Kidney glomerular epithelial cell (primary cell): Measurements from ENCODE around the gene OBP2B.
"Not testable (repeated sequence)": the region's sequence is repeated elsewhere in the genome, so short reads cannot be mapped to it uniquely, and the experiment has no call there.

ENCODE experiments used
- DNase-seq: peaks from one replicate; lab custom pipeline; 2025; lab: John Stamatoyannopoulos, UW

OBP2B gene

DNA sequence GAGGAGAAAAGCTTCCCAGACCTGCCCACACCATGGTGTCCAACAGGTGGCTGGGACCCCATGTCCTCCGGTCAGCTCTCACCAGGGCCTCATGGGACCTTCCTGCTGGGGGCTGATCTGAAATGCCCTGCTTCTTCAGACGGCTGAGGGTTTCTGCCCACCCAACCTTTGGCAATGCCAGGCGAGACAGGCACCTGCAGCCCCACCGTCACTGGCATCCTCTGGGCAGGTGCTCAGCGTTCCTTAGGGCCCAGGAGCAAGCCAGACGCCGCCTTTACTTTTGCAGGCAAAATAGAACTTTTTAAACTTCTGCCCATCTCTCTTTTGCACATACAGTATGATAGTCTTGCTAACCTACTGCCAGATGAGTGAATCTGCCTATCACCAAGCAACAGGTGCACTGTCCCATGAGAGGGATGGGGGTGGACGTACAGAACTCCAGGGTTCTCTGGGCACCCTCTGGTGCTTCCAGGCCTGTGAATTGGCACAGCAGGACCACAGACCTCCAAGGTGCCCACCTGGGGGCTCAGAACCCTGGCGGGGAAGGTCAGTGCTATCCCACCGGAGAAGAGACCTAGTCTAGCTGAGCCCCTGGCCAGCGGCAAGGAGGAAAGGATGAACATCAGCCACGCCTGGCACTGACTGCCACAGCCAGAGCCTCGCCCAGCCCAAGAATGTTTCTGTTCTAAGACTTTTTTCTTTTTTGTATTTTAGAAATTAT lies 7.5 kb downstream of the OBP2B start:
- DNase-seq: no peak

DNA sequence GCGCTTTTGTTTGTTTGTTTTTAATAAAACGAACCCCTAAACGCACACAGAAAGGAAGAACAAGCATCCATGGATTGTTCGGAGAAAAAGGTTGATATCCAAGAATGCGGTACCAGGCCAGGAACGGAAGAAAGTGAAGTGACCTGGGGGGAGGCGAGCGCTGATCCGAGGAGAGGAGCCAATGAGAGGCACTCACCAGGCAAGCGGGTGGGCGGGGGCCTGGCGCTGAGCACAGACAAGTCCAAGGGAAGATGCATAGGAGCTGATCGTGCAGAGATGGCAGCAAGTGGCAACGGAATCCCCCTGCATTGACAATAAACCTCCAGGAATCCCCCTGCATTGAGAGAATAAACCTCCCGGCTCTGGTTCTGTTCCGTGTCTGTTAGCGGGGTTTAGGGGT lies 8.4 kb downstream of the OBP2B start:
- no peak for DNase-seq

DNA sequence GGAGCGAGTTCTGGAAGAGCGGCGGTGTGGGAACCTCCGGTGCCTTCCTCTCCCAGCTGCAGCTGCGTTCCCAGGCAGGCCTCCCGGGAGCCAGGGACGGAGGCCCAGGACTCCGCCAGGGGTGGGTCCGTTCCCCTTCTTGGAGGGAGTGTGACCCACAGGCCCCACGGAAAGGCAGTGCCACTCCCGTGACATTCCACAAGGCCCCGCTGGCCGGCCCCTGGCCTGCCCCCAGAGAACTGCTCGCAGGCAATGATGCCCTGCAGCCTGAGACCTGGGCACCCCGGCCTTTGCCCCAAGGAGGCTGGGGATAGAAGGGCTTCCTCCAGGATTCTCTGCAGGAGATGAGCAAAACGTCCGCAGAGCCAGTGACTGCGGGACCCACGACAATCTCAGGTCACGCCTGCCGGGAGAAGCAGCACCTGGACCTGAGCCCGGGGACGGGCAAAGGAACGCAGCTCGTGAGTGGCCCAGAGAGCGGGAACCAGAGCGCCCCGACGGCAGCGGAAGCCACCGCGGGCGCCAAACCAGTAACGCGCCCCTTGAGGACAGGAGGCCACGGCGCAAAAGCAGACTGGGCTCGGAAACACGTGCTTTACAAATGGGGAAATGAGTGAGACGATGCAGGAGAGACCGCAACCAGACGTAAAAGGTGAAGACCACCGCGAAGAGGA lies 9.3 kb downstream of the OBP2B start:
- DNase-seq: no peak

DNA sequence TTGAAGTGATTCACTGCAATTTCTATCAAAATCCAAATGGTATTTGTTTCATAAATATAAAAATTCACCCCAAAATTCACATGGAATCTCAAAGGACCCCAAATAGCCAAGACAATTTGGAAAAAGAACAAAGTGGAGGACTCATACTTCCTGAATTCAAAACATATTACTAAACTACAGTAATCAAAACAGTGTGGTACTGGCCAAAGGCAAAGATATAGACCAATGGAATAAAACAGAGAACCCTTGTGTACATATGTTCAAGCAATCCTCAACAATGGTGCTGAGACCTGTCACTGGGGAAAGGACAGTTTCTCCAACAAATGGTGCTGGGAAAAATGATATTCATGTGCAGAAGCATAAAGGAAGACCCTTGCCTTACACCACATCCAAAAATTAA lies 14.0 kb downstream of the OBP2B start:
- no peak for DNase-seq

DNA sequence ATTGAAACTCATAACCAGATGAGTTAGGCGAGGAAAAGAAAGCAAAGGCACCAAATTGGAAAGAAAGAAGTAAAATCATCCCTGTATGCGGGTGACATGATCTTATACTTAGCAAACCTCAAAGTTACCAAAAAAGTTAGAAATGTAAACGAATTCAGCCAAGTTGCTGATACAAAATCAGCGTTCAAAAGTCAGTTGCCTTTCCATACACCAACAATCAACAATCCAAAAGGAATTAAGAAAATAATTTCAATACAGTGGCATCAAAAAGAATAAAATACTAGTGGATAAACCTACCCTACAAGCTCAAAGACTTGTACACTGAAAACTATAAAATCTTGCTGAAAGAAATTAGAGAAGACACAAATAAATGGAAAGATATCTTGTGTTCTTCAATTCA lies 14.5 kb downstream of the OBP2B start:
- no peak for DNase-seq

DNA sequence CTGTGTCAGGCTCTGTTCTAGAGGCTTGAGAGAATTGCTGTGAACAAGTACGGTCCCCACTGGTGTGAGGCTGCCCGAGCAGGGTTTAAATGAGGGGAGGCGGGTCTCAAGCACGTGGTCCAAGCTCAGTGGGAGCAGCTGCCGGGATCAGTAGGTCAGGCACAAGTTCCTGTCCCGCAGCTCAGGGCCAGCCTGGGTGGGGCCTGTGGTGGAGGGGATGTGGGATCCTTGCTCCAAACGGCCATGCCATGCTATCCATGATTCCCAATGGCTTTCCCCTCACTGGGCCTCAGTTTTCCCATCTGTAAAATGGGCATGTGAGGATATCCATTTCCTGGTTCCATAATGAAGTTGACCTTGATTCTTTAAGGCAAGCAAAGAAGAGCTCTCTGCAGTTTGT lies 17.1 kb downstream of the OBP2B start:
- no peak for DNase-seq

DNA sequence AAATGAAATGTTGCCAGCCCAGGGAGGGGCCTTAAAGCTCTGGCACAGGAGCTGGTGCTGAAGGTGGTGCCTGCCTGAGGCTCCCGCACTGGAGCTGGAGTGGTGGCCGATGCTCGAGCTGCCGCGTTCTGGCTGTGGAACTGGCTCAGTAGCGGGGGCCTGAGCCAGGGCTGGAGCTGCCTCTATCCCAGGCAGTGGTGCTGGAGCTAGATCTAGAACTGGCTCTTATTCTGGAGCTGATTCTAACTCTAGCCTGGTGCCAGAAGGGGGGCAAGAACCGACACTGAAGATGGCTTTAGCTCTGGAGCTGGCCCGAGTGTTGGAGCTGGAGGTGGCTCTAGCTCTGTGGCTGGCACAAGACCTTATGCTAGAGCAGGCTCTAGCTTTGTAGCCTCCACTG lies 19.2 kb downstream of the OBP2B start:
- no peak for DNase-seq

DNA sequence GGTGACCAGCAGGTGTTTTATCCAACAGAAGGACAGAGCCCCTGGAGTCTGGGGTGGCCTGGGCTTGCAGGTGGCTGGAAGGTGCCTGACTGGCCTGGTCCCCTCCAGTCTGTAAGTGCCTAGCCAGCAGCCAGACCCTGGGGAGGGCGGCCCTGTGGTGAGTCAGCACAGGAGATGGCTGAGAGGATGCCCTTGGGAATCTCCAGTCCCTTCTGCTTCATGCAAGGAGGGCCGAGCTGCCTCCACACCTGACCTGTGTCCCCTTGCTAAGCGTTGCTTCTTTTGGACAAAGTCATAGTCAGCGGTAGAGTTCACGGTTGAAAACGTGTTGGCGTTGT lies 20.2 kb downstream of the OBP2B start:
- no peak for DNase-seq

DNA sequence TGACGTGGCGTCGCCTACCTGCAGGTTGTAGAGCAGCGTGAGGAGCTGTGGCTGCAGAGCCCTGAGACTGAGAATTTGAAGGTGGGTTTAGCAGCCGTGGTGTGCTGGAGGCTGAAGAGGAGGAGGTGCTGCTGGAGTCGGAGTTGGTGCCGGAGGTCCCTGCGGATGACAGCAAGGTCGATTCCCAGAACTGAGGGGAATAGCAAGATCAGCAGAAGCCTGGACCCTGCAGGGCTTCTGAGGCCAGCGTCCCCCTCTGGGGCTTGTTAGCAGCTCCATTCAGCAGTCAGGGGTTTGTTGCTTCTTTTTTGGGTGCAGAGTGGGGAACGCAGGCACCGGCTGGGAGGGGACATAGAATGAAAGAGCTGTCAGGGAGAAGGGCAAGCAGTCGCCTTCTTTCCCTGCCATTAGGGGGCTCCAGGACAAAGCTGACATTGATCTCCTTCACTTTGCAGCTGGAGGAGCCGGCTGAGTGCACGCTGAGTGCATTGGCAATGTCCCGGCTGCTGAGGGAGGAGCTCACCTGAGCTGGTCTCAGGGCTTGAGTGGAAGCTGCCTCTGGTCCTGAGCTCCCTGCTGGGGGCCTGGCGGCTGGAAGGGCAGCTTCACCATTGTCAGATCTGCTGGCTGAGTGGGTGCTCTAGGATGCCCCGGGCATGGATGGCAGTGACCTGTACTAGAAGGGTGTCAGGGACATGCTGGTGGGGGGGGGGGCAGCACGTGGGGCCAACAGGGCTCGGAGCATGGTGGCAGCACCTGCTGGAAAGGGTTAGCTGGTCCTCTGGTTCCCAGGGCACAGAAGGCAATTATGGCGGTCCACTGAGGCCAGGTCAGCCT lies 20.8 kb downstream of the OBP2B start:
- DNase-seq: no peak

DNA sequence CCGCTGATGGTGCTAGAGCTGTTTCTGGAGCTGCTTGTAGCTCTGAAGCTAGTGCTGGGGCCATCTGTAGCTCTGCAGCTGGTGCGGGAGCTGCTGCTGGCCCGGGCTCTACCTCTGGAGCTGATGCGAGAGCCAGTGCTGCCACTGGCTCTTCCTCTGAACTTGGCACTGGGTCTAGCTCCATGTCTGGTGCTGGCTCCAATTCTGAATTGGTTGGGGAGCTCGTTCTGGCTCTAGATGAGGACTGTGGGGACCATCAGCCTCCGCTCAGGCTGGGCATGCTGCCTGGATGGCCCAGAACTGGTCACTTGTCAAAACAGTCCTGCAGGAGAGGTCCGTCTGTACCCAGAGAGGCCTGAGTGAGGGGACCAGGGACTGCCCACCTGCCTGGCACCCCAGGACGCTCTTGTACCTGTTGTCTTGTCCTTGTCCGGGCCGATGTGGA lies 21.5 kb downstream of the OBP2B start:
- no peak for DNase-seq

DNA sequence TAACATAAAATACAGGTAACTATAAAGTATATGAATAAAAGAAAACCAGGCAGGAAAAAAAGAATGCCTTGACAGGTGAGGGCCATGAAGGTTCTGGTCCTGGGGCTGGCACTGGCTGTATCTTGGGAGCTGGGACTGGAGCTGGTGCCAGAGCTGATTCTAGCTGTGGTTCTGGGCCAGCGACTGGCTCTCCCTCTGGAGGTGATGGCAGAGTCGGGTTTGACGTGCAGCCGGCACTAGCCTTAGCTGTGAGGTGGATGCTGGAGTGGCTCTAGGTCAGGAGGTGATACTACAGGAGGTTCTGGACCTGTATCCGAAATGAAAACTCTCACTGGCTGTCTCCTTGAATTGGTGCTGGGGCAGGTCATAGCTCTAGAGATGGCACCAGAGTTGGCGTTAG lies 22.3 kb downstream of the OBP2B start:
- no peak for DNase-seq

DNA sequence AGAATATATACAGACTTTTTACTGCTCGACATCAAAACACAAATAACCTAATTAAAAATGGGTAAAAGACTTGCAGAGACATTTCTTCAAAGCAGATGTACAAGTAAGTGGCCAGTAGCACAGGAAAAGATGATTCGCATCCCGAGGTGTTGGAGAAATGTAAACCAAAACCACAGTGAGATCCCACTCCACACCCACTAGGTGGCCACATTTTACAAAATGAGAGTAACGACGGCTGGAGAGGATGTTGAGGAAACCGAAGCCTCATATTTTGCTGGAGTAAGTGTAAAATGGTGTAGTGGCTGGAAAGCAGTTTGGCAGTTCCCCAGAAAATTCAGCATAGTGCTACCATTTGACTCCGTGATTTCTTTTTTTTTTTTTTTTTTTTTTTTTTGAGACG lies 24.1 kb downstream of the OBP2B start:
- DNase-seq: peak; percentile 73

DNA sequence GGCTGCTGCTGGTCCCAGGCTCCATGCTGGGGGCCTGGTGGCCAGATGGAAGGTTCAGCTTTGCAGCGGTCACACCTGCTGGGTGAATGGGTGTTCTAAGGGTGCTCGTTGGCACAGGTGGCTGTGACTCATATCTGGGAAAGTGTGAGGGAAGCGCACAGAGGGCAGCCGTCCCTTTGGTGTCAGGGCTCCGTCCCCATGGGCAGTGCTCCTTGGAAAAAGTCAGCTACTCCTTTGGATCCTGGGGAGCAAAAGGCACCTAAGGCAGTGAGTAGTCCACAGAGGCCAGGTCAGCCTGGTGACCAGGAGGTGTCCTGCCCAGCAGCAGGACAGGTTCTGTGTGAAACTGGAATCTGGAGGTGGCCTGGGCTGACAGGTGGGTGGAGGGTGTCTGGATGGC lies 26.9 kb downstream of the OBP2B start:
- no peak for DNase-seq

DNA sequence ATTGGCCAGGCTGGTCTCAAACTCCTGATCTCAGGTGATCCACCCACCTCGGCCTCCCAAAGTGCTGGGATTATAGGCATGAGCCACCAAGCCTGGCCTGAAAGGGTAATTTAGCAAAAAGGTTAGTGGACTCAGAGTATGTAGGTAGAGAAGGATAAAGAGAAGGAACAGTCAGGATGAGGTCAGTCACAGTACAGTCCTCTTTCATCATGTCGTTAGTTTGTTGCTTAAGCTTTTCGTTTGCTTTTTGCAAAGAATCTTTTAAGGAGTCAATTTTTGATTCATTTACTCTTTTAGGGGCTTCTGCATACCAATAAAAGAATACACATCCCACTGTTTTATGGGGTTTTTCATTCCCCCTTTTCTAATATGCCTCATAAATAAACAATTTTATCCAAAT lies 27.5 kb downstream of the OBP2B start:
- DNase-seq: no peak

DNA sequence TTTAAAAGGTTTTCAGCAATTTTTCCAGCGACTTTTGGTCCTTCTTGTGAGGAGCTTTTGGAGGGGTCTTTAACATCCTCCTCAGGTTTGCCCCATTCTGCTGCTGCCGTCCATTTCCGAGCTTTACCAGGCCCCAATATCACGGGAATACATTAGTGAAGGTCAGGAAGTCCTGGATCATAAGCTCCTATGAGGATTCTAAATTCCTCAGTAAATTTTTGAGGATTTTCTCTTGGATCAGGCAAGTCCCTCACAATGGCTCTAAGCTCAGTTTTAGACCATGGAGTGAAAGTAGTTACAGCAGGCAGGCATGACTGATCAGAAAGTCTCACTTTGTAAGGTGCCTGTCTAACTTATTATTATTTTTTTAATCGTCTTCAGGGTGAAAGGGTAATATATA lies 28.1 kb downstream of the OBP2B start:
- no peak for DNase-seq

DNA sequence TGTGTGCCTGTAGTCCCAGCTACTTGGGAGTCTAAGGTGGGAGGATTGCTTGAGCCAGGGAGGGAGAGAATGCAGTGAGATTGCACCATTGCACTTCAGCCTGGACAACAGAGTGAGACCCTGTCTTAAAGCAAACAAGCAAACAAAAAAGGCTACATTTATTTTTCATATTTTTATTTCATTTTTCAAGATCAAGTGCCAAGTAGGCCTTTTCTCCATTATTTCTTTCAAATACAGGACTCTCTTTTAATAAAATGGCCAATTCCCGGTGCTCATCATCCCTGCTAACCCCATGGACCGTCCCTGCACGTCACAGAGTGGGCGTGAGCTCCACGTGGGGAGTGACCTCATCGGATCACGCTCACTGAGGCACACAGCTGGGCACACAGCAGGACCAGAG lies 36.0 kb downstream of the OBP2B start:
- no peak for DNase-seq

DNA sequence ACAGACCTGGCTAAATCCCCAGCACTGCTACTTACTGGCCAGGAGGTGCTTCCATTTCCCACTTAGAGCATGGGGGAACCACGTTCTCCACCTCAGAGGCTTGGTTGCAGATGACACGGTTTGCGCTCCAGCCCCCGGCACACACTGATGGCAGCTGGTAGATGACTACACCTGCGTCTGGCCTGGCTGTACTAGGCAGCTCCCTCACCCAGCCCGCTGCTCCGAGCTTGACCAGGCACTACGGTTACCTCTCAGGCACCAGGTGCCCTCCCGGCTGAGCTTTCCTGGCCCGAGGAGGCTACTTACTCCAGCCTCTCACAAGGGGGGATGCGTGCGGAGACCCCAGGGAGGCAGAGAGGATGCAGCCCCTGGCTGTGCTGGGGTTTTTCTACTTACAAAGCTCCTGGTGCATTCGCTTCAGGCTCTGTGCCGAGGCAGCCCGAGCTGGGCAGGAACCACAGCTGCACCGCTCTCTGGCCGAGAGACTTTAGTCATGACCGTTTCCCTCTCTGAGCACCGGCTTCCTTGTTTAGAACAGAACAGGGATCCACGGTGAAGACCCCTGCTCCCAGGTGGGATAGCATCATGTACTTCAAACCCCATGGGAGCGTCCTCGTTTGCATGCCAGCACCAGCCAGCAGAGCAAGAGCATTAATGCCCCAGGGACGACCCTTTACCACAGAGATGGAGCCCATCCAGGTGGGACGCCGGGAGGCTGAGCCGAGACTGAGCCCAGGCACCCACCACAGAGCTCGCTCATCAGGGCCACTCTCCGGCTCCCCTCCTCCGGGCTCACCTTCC lies 37.7 kb downstream of the OBP2B start:
- DNase-seq: no peak

DNA sequence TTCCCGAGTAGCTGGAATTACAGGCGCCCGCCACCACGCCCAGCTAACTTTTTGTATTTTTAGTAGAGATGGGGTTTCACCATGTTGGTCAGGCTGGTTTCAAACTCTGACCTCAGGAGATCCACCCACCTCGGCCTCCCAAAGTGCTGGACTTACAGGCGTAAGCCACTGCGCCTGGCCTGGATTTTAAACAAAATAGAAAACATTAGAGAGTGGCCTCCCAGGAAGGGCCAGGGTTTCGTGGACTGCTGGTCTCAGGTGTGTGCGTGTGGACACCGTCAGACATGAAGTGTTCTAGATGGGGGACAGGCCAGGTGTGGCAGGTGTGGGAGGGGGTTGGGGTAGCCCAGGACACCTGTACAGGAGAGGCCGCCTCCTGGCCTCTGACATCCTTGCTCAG lies 38.3 kb downstream of the OBP2B start:
- DNase-seq: no peak

DNA sequence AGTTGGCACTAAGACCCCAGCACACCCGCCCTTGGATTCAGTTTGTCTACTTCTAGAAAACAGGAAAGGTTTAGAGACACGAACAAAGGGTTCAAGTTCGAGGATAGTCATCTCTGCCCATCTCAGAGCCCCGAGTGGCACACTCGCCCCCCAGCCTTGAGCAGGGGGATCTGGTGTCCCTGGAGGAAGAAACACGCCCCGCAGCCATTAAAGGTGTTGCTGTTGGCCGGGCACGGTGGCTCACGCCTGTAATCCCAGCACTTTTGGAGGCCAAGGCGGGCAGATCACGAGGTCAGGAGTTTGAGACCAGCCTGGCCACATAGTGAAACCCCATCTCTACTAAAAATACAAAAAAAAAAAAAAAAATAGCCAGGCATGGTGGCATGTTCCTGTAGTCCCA lies 39.4 kb downstream of the OBP2B start:
- DNase-seq: not testable (repeated sequence)

DNA sequence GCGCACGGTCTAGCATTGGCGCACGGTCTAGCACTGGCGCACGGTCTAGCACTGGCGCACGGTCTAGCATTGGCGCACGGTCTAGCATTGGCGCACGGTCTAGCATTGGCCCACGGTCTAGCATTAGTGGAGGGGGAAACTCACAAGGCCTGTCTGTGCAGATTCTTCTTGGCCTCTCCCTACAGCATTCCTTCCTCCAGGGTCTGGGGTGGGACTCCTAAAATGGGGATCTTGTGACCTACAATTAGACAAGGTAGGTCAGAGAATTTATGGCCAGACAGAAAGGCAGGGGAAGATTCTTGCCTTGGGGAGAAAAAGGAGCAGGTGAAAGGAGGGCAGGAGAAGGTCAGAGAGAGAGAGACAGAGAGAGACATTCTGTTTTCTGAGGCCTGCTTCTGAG lies 39.9 kb downstream of the OBP2B start:
- no peak for DNase-seq

DNA sequence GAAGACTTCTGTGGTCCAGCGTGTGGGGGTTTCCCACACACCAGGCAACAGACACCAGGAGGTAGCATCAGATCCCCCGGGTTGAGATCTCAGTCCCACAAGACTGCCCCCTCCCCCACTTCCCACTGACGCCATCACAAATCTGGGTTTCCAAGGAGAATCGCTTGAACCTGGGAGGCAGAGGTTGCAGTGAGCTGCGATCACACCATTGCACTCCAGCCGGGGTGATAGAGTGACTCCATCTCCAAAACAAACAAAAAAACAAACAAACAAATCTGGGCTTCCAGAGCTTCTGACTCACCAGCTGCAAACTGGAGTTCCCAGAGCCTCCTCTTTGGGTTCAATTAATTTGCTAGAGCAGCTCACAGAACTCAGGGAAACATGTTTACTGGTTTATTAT lies 40.6 kb downstream of the OBP2B start:
- DNase-seq: no peak

DNA sequence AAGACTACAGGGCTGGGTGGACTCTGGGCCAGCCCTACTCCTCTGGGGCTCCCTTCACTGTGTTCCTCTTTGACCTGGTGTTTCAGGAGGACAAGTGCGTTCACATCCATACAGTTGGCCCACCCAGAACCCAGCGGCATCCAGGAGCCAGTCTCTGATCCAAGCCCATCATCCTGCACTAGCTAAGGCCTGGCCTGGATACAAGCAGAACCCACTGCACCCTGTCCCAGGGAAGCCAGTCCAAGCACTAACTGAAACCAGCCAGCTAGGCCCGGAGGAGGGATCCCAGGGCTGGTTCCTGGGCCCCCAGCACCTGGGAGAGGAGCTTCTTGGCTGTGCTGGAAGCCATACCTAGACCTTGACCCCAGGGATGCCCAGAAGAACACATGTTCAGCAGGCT lies 41.3 kb downstream of the OBP2B start:
- no peak for DNase-seq
